Heart left ventricle (tissue), 16 donors: Measurements from ENCODE around the gene ADGRD1. TPM values are rescaled to one million over a fixed set of nuclear protein-coding genes. Genes with fewer than 3 reads are reported as not detected.

Experiments used
- ATAC-seq, 4 donors: fragments of 200-7000 bp; cut with Tn5 transposase; one replicate each; pipeline ENCODE4 v1.9.1; 2020 to 2022; ENCODE audit warnings: moderate library complexity in 4 of 4, mild to moderate bottlenecking in 3 of 4, moderate number of reproducible peaks in 1 of 4
- DNase-seq, 5 donors: peaks; one replicate each; pipeline ENCODE4 v3.0.0-alpha.2; 2020
- H3K27ac ChIP-seq, 12 donors: fragments of 200-600 bp; sonication (generic) in 4 of 12; one replicate each; pipeline versions ENCODE4 v1.5.0 to v1.8.0; 2016 to 2022; ENCODE audit warnings: mild to moderate bottlenecking in 2 of 12
- H3K27me3 ChIP-seq, 9 donors: fragments of 200-600 bp; sonication (generic) in 2 of 9; one replicate each; pipeline versions ENCODE4 v1.5.1 to v1.8.0; 2016 to 2022; ENCODE audit warnings: mild to moderate bottlenecking in 3 of 9
- H3K36me3 ChIP-seq, 9 donors: fragments of 200-600 bp; sonication (generic) in 2 of 9; one replicate each; pipeline versions ENCODE4 v1.5.0 to v1.8.0; 2018 to 2022; ENCODE audit warnings: mild to moderate bottlenecking in 2 of 9
- H3K4me1 ChIP-seq, 12 donors: fragments of 200-600 bp; sonication (generic) in 4 of 12; one replicate each; pipeline versions ENCODE4 v1.5.0 to v1.8.0; 2016 to 2022; ENCODE audit warnings: mild to moderate bottlenecking in 3 of 12
- H3K4me3 ChIP-seq, 12 donors: fragments of 200-600 bp; sonication (generic) in 4 of 12; one replicate each; pipeline versions ENCODE4 v1.5.0 to v1.8.0; 2017 to 2022; ENCODE audit warnings: mild to moderate bottlenecking in 9 of 12, moderate library complexity in 4 of 12
- H3K9me3 ChIP-seq, 12 donors: fragments of 200-600 bp; sonication (generic) in 4 of 12; one replicate each; pipeline versions ENCODE4 v1.5.0 to v1.8.0; 2016 to 2022; ENCODE audit warnings: mild to moderate bottlenecking in 1 of 12
- CTCF ChIP-seq, 12 donors: fragments of 200-600 bp; sonication (generic) in 4 of 12; IDR thresholded peaks; one replicate each; pipeline versions ENCODE4 v1.5.0 to v1.8.0; 2018 to 2022; ENCODE audit warnings: antibody characterized with exemption in 12 of 12, mild to moderate bottlenecking in 5 of 12
- POLR2A ChIP-seq, 2 donors: fragments of 450-650 bp; IDR thresholded peaks; one replicate each; pipeline ENCODE4 v1.6.1; 2017; ENCODE audit warnings: antibody characterized with exemption in 2 of 2, mild to moderate bottlenecking in 2 of 2, moderate library complexity in 2 of 2
- WGBS, 4 donors: extraction: QIAGEN DNeasy Blood & Tissue Kit in 2 of 4; methylation state at CpG; one replicate each; pipeline versions ENCODE4 v1.1.5 to v1.1.7; 2013 to 2018; 5-methylcytosine and 5-hydroxymethylcytosine counted together
- intact Hi-C, 10 donors: fragments of 100-400 bp; cut with DNase I; formaldehyde crosslinking; loops; one replicate each; pipeline versions ENCODE4 v1.11.1 to v1.14.2; 2022
- polyA plus RNA-seq, 2 donors: library from polyadenylated mRNA; stranded (reverse); fragments of 200-250 nt; gene quantifications; one replicate each; pipeline ENCODE4 v1.2.3, GENCODE V29; 2013
- total RNA-seq, 9 donors: library from RNA; depleted of rRNA in 2 of 9; stranded (reverse); fragments of >200 nt in 2 of 9; fragmentation: NEBNext Ultra II Directional in 3 of 9; extraction: Animal tissue kit (Norgen Biotek cat#: 25700) in 3 of 9; gene quantifications; one replicate each; pipeline versions ENCODE4 v1.1.0 to v1.2.4, GENCODE V29; 2016 to 2023
- donor health status: ischemic (EF 13 %, LVEDD 7.1; RV severe dilation, severe dysfunction).
- donor health status: healthy with polysubstance abuse.
- donor health status: DM: no; HTN: yes; CAD: no.
- donor health status: DM: no; HTN: no; CAD: no.
- donor health status: ischemic (EF 25% LVEDD 6.9; RV normal size, moderate dysfunction).
- donor health status: ischemic (EF 25% LVEDD 5.7; RV mildly dilated, moderate dysfunction).
- donor health status: healthy.
- donor health status: DM: yes; HTN: yes; CAD: no.
- donor health status: ischemic (EF 35%, LVEDD 5.7; RV mildly dilated, moderate dysfunction).
- donor health status: nonischemic (EF 11% LVEDD 7.7; RV severe dilation, severe dysfunction).
- donor health status: DM: yes; HTN: yes; CAD: no.
- donor health status: PGD.
- donor health status: ischemic (EF 29% LVEDD 5.4; RV normal size, mild dysfunction).
- donor health status: nonischemic (EF 23%, LVEDD 6.1; RV moderate dilation, normal function).

ADGRD1 gene
- total and polyA plus RNA-seq, 11 donors, result 22.7 to 109 (median 66.3) TPM

- Histone ChIP-seq H3K27ac (no peak overlapping the region), H3K4me1 (peaks cover 0 to 12% (median 0%) of the 10 kb centered on the region in 12 donors), H3K9me3 (no peaks in the 10 kb centered on the region), H3K36me3 (peaks cover 0 to 59% (median 27%) of the 10 kb centered on the region in 9 donors), H3K27me3 (no peaks in the 10 kb centered on the region), H3K4me3 (no peak overlapping the region)
- intact Hi-C loops, result no loop called here
- no peak for DNase-seq
- TF ChIP-seq CTCF (IDR thresholded peaks at IDR 0.05) (no peak), POLR2A (IDR thresholded peaks at IDR 0.05) (no peak)
- ATAC-seq, result peak in 1 of 4 donors; percentile 18
Measured at GRCh38 chr12:131017477-131017991, 63.8 kb downstream of the ADGRD1 start.

GRCh38 chr12:131018019-131018620, 64.4 kb downstream of the ADGRD1 start:
- H3K27ac ChIP-seq, result no peak overlapping the region
- whole genome bisulfite sequencing, 4 donors, result 83 to 85% (median 84%) methylated on average over 26 to 28 of the region's 28 CpGs
- no peak for TF ChIP-seq POLR2A (IDR thresholded peaks at IDR 0.05)
- no peak for TF ChIP-seq CTCF (IDR thresholded peaks at IDR 0.05)
- DNase-seq (peak in 1 of 5 donors; percentile 55), ATAC-seq (no peak)
- H3K27me3 ChIP-seq, result no peaks in the 10 kb centered on the region
- H3K4me1 ChIP-seq, result peaks cover 0 to 12% (median 0%) of the 10 kb centered on the region in 12 donors
- peaks cover 0 to 62% (median 30%) of the 10 kb centered on the region in 9 donors for H3K36me3 ChIP-seq
- H3K4me3 ChIP-seq, result no peak overlapping the region
- intact Hi-C loops, result no loop called here
- H3K9me3 ChIP-seq, result no peaks in the 10 kb centered on the region

- intact Hi-C loops, result no loop called here
- Histone ChIP-seq H3K4me3 (no peak overlapping the region), H3K27me3 (no peaks in the 10 kb centered on the region), H3K9me3 (no peaks in the 10 kb centered on the region), H3K4me1 (peaks cover 0 to 12% (median 0%) of the 10 kb centered on the region in 12 donors), H3K36me3 (peaks cover 0 to 66% (median 36%) of the 10 kb centered on the region in 9 donors), H3K27ac (no peak overlapping the region)
- TF ChIP-seq POLR2A (IDR thresholded peaks at IDR 0.05), result no peak
- no peak for TF ChIP-seq CTCF (IDR thresholded peaks at IDR 0.05)
- no peak for ATAC-seq
- DNase-seq, result peak in 1 of 5 donors; percentile 48
- 83 to 88% (median 87%) methylated on average over 14 to 16 of the region's 16 CpGs for WGBS, 4 donors
Measured at GRCh38 chr12:131018808-131019397, 65.2 kb downstream of the ADGRD1 start.

GRCh38 chr12:131020326-131021153, 66.8 kb downstream of the ADGRD1 start:
- H3K4me1 ChIP-seq, result peaks cover 0 to 12% (median 0%) of the 10 kb centered on the region in 12 donors
- DNase-seq (peak in 1 of 5 donors; percentile 55), ATAC-seq (no peak)
- no peaks in the 10 kb centered on the region for H3K27me3 ChIP-seq
- no peaks in the 10 kb centered on the region for H3K9me3 ChIP-seq
- intact Hi-C loops, result no loop called here
- H3K36me3 ChIP-seq, result peaks cover 0 to 63% (median 30%) of the 10 kb centered on the region in 9 donors
- H3K27ac ChIP-seq, result peak overlapping the region in 1 of 12 donors; percentile 2
- no peak overlapping the region for H3K4me3 ChIP-seq
- WGBS, 4 donors, result 69 to 79% (median 78%) methylated on average over 10 to 13 of the region's 13 CpGs
- TF ChIP-seq POLR2A (IDR thresholded peaks at IDR 0.05), result no peak
- TF ChIP-seq CTCF (IDR thresholded peaks at IDR 0.05), result no peak
